Neuronal stem cell (in vitro differentiated cells): ENCODE data around the gene RELN.

Experiments
- DNase-seq: peaks from one replicate; pipeline ENCODE4 v3.0.0-alpha.2; 2013; ENCODE audit warnings: low spot score
- H2AFZ ChIP-seq: one replicate; pipeline ENCODE4 v1.6.1; 2013; ENCODE audit warnings: mild to moderate bottlenecking, low read length, inconsistent platforms
- H2AK5ac ChIP-seq: 2 replicates; pipeline ENCODE4 v1.6.1; 2013; ENCODE audit warnings: low read depth, mild to moderate bottlenecking, inconsistent platforms, low read length, moderate library complexity, mixed read lengths
- H2BK120ac ChIP-seq: 2 replicates; pipeline ENCODE4 v1.6.1; 2013; ENCODE audit warnings: low read depth, mild to moderate bottlenecking, inconsistent platforms, low read length, moderate library complexity, mixed read lengths
- H2BK12ac ChIP-seq: one replicate; pipeline ENCODE4 v1.6.1; 2013; ENCODE audit warnings: low read length, inconsistent platforms
- H2BK15ac ChIP-seq: 2 replicates; pipeline ENCODE4 v1.6.1; 2013; ENCODE audit warnings: mild to moderate bottlenecking, low read length, inconsistent platforms, mixed read lengths
- H2BK5ac ChIP-seq: one replicate; pipeline ENCODE4 v1.6.1; 2013; ENCODE audit warnings: inconsistent platforms, mild to moderate bottlenecking, low read length, moderate library complexity
- H3K14ac ChIP-seq: one replicate; pipeline ENCODE4 v1.6.1; 2013; ENCODE audit warnings: low read length, inconsistent platforms
- H3K18ac ChIP-seq: 2 replicates; pipeline ENCODE4 v1.6.1; 2013; ENCODE audit warnings: low read length, inconsistent platforms
- H3K23ac ChIP-seq: 2 replicates; pipeline ENCODE4 v1.6.1; 2013; ENCODE audit warnings: low read depth, mild to moderate bottlenecking, mixed read lengths, low read length, inconsistent platforms; ENCODE audit not compliant: poor library complexity
- H3K27ac ChIP-seq: replicated peaks from 3 replicates; pipeline ENCODE4 v1.5.1; 2013; ENCODE audit warnings: low read length, inconsistent platforms
- H3K27me3 ChIP-seq, 3 experiments: 2 replicates each; pipeline ENCODE4 v1.6.1; 2013; ENCODE audit warnings: low read length in 3 of 3, mild to moderate bottlenecking in 2 of 3, inconsistent platforms in 1 of 3, low read depth in 1 of 3, mixed read lengths in 1 of 3, moderate library complexity in 1 of 3; ENCODE audit not compliant: control insufficient read depth in 3 of 3, insufficient read depth in 3 of 3
- H3K36me3 ChIP-seq, 2 donors: replicated peaks in 1 of 2; 2 replicates each; pipeline ENCODE4 v1.6.1; 2013; ENCODE audit warnings: low read length in 2 of 2; ENCODE audit not compliant: control insufficient read depth in 2 of 2, insufficient read depth in 2 of 2
- H3K4ac ChIP-seq: 2 replicates; pipeline ENCODE4 v1.6.1; 2013; ENCODE audit warnings: inconsistent platforms, mild to moderate bottlenecking, low read length, moderate library complexity
- H3K4me1 ChIP-seq, 2 donors: 1 replicate in 1 of 2; 2 replicates in 1 of 2; pipeline ENCODE4 v1.6.1; 2013; ENCODE audit warnings: low read length in 2 of 2, low read depth in 1 of 2; ENCODE audit not compliant: control insufficient read depth in 2 of 2, insufficient read depth in 1 of 2
- H3K4me2 ChIP-seq: one replicate; pipeline ENCODE4 v1.6.1; 2013; ENCODE audit warnings: mild to moderate bottlenecking, low read length, inconsistent platforms; ENCODE audit not compliant: insufficient read depth, poor library complexity, severe bottlenecking
- H3K4me3 ChIP-seq, 2 donors: 2 replicates each; pipeline ENCODE4 v1.5.1; 2013; ENCODE audit warnings: low read length in 2 of 2, mild to moderate bottlenecking in 2 of 2, inconsistent platforms in 1 of 2, moderate library complexity in 1 of 2
- H3K79me1 ChIP-seq: one replicate; pipeline ENCODE4 v1.6.1; 2013; ENCODE audit warnings: low read depth, mild to moderate bottlenecking, inconsistent platforms, low read length, moderate library complexity
- H3K9ac ChIP-seq: one replicate; pipeline ENCODE4 v1.6.1; 2013; ENCODE audit warnings: mild to moderate bottlenecking, low read depth, low read length, inconsistent platforms; ENCODE audit not compliant: poor library complexity
- H3K9me3 ChIP-seq, 2 donors: replicated peaks in 1 of 2; 2 replicates each; pipeline versions ENCODE3 to v1.6.1; 2013; ENCODE audit warnings: low read length in 2 of 2, mild to moderate bottlenecking in 2 of 2, inconsistent platforms in 1 of 2, low read depth in 1 of 2, mixed read lengths in 1 of 2, moderate library complexity in 1 of 2; ENCODE audit not compliant: control insufficient read depth in 2 of 2, insufficient read depth in 1 of 2
- H4K8ac ChIP-seq: one replicate; pipeline ENCODE4 v1.6.1; 2013; ENCODE audit warnings: low read depth, mild to moderate bottlenecking, inconsistent platforms, low read length, moderate library complexity
- H4K91ac ChIP-seq: one replicate; pipeline ENCODE4 v1.6.1; 2013; ENCODE audit warnings: low read length, low read depth, mild to moderate bottlenecking, inconsistent platforms; ENCODE audit not compliant: poor library complexity
- WGBS, 2 donors: extraction: QIAGEN DNeasy Blood & Tissue Kit; methylation state at CpG; one replicate each; pipeline ENCODE4 v1.1.7; 2013; ENCODE audit warnings: missing lambda C conversion rate in 2 of 2, mixed read lengths in 1 of 2; ENCODE audit not compliant: insufficient read length in 2 of 2, insufficient replicate concordance in 1 of 2; ENCODE audit errors: extremely low coverage in 2 of 2; 5-methylcytosine and 5-hydroxymethylcytosine counted together

RELN gene

GRCh38 chr7:103719070-103719469 lies 270.4 kb downstream of the RELN start:
- H3K27ac ChIP-seq = no peak overlapping the region
- no CpG with 5 or more reads among the region's 2 CpGs for WGBS, 2 donors
- H3K4me3 ChIP-seq = no peak overlapping the region
- H4K8ac ChIP-seq = no peak overlapping the region
- no peak overlapping the region for H4K91ac ChIP-seq
- H2BK12ac ChIP-seq = no peak overlapping the region
- H2BK15ac ChIP-seq = no peak overlapping the region
- H3K36me3 ChIP-seq = no peaks in the 10 kb centered on the region
- H3K4me1 ChIP-seq = peaks cover 0 to 3% of the 10 kb centered on the region in 2 donors
- H3K4me2 ChIP-seq = no peak overlapping the region
- H2AFZ ChIP-seq = no peak overlapping the region
- H3K14ac ChIP-seq = no peak overlapping the region
- H3K18ac ChIP-seq = no peak overlapping the region
- no peaks in the 10 kb centered on the region for H3K27me3 ChIP-seq
- no peak overlapping the region for H2BK120ac ChIP-seq
- no peak overlapping the region for H3K4ac ChIP-seq
- no peaks in the 10 kb centered on the region for H3K9me3 ChIP-seq
- no peaks in the 10 kb centered on the region for H3K79me1 ChIP-seq
- H2AK5ac ChIP-seq = no peak overlapping the region
- no peak overlapping the region for H3K9ac ChIP-seq
- no peak overlapping the region for H3K23ac ChIP-seq
- H2BK5ac ChIP-seq = no peak overlapping the region
- DNase-seq = no peak

GRCh38 chr7:103718482-103719061 lies 270.9 kb downstream of the RELN start:
- H3K9me3 ChIP-seq = no peaks in the 10 kb centered on the region
- no peak overlapping the region for H4K8ac ChIP-seq
- H4K91ac ChIP-seq = no peak overlapping the region
- no peak overlapping the region for H2BK5ac ChIP-seq
- H3K23ac ChIP-seq = no peak overlapping the region
- peaks cover 0 to 3% of the 10 kb centered on the region in 2 donors for H3K4me1 ChIP-seq
- H3K14ac ChIP-seq = no peak overlapping the region
- H2BK15ac ChIP-seq = no peak overlapping the region
- no peak overlapping the region for H3K4me3 ChIP-seq
- no peaks in the 10 kb centered on the region for H3K79me1 ChIP-seq
- H2AK5ac ChIP-seq = no peak overlapping the region
- no peak overlapping the region for H2BK120ac ChIP-seq
- H3K36me3 ChIP-seq = no peaks in the 10 kb centered on the region
- H3K27ac ChIP-seq = no peak overlapping the region
- no peak overlapping the region for H3K18ac ChIP-seq
- H3K4me2 ChIP-seq = no peak overlapping the region
- H3K27me3 ChIP-seq = no peaks in the 10 kb centered on the region
- no peak overlapping the region for H2BK12ac ChIP-seq
- H3K4ac ChIP-seq = no peak overlapping the region
- H3K9ac ChIP-seq = no peak overlapping the region
- DNase-seq = no peak
- H2AFZ ChIP-seq = no peak overlapping the region

GRCh38 chr7:103717574-103717973 lies 271.9 kb downstream of the RELN start:
- peaks cover 0 to 3% of the 10 kb centered on the region in 2 donors for H3K4me1 ChIP-seq
- no peak overlapping the region for H4K91ac ChIP-seq
- no peak overlapping the region for H3K23ac ChIP-seq
- no peaks in the 10 kb centered on the region for H3K79me1 ChIP-seq
- no peak overlapping the region for H2BK12ac ChIP-seq
- no CpG with 5 or more reads among the region's 3 CpGs for WGBS, 2 donors
- no peak overlapping the region for H3K18ac ChIP-seq
- no peak overlapping the region for H3K4me2 ChIP-seq
- H3K4ac ChIP-seq = no peak overlapping the region
- no peak overlapping the region for H3K14ac ChIP-seq
- H3K9me3 ChIP-seq = no peaks in the 10 kb centered on the region
- no peak overlapping the region for H2AFZ ChIP-seq
- H3K9ac ChIP-seq = no peak overlapping the region
- DNase-seq = no peak
- no peak overlapping the region for H4K8ac ChIP-seq
- H2AK5ac ChIP-seq = no peak overlapping the region
- no peaks in the 10 kb centered on the region for H3K27me3 ChIP-seq
- no peak overlapping the region for H2BK120ac ChIP-seq
- no peak overlapping the region for H3K4me3 ChIP-seq
- no peak overlapping the region for H2BK15ac ChIP-seq
- H3K27ac ChIP-seq = no peak overlapping the region
- H2BK5ac ChIP-seq = no peak overlapping the region
- H3K36me3 ChIP-seq = no peaks in the 10 kb centered on the region

GRCh38 chr7:103715376-103716120 lies 273.9 kb downstream of the RELN start:
- Histone ChIP-seq H3K18ac (no peak overlapping the region), H3K4ac (no peak overlapping the region), H2BK120ac (no peak overlapping the region), H3K23ac (no peak overlapping the region), H3K36me3 (no peaks in the 10 kb centered on the region), H3K9ac (no peak overlapping the region), H4K91ac (no peak overlapping the region), H3K4me3 (no peak overlapping the region), H3K27ac (no peak overlapping the region), H3K9me3 (no peaks in the 10 kb centered on the region), H2BK12ac (no peak overlapping the region), H2AK5ac (no peak overlapping the region), H3K14ac (no peak overlapping the region), H4K8ac (no peak overlapping the region), H2BK15ac (no peak overlapping the region), H3K4me2 (no peak overlapping the region), H3K79me1 (no peaks in the 10 kb centered on the region), H3K4me1 (peaks cover 0 to 3% of the 10 kb centered on the region in 2 donors), H2BK5ac (no peak overlapping the region), H3K27me3 (no peaks in the 10 kb centered on the region), H2AFZ (no peak overlapping the region)
- WGBS, 2 donors = no CpG with 5 or more reads among the region's 4 CpGs
- no peak for DNase-seq
